HG03066 (cell line): ENCODE data around the gene CTAG2.
"Not testable (repeated sequence)": the region's sequence is repeated elsewhere in the genome, so short reads cannot be mapped to it uniquely, and the experiment has no call there.

Experiments
- ATAC-seq: cut with Tn5 transposase; IDR thresholded peaks from one replicate; pipeline ENCODE4 v1.9.1; 2021; ENCODE audit warnings: low read depth; ENCODE audit not compliant: unreplicated experiment

CTAG2 gene

GRCh38 chrX:154649503-154650220 is 3.7 kb downstream of the CTAG2 start:
- no peak for ATAC-seq

- no peak for ATAC-seq
These were observed 4.4 kb downstream of the CTAG2 start for GRCh38 chrX:154648931-154649330.

- ATAC-seq: not testable (repeated sequence)
These were observed 7.5 kb downstream of the CTAG2 start for GRCh38 chrX:154645745-154646378.

GRCh38 chrX:154643708-154644107 is 9.7 kb downstream of the CTAG2 start:
- ATAC-seq: not testable (repeated sequence)

- not testable (repeated sequence) for ATAC-seq
These were observed 11.6 kb downstream of the CTAG2 start for GRCh38 chrX:154641740-154642139.

- ATAC-seq: not testable (repeated sequence)
These were observed 19.7 kb downstream of the CTAG2 start for GRCh38 chrX:154633661-154634060.

- ATAC-seq: not testable (repeated sequence)
These were observed 22.4 kb downstream of the CTAG2 start for GRCh38 chrX:154630949-154631348.

- ATAC-seq: not testable (repeated sequence)
These were observed 24.4 kb downstream of the CTAG2 start for GRCh38 chrX:154628960-154629359.

- not testable (repeated sequence) for ATAC-seq
These were observed 32.5 kb downstream of the CTAG2 start for GRCh38 chrX:154620767-154621414.

GRCh38 chrX:154619182-154619581 is 34.2 kb downstream of the CTAG2 start, which contains the start of gene CTAG1B:
Gene CTAG1B, minus strand, starts transcription at chrX:154619282. Its CDS starts 64 bp downstream, at chrX:154619218.
- not testable (repeated sequence) for ATAC-seq

- not testable (repeated sequence) for ATAC-seq
These were observed 39.8 kb downstream of the CTAG2 start for GRCh38 chrX:154613586-154613985.

- not testable (repeated sequence) for ATAC-seq
These were observed 42.2 kb downstream of the CTAG2 start for GRCh38 chrX:154611146-154611545.

- ATAC-seq: not testable (repeated sequence)
These were observed 44.6 kb downstream of the CTAG2 start for GRCh38 chrX:154608823-154609222.

GRCh38 chrX:154607976-154608375 is 45.4 kb downstream of the CTAG2 start:
- not testable (repeated sequence) for ATAC-seq

- ATAC-seq: no peak
These were observed 46.0 kb downstream of the CTAG2 start for GRCh38 chrX:154607370-154607769.

- ATAC-seq: no peak
These were observed 47.8 kb downstream of the CTAG2 start for GRCh38 chrX:154605566-154605965.

GRCh38 chrX:154603438-154604430 is 49.6 kb downstream of the CTAG2 start:
- ATAC-seq: no peak

GRCh38 chrX:154602766-154603437 is 50.5 kb downstream of the CTAG2 start:
- no peak for ATAC-seq

- no peak for ATAC-seq
These were observed 51.2 kb downstream of the CTAG2 start for GRCh38 chrX:154602226-154602625.
